Suprapubic skin (tissue), 4 donors: Measurements from ENCODE around the gene TBC1D22A. TPM values are rescaled to one million over a fixed set of nuclear protein-coding genes. Genes with fewer than 3 reads are reported as not detected.

Experiments
- DNase-seq, 2 donors: peaks; one replicate each; pipeline ENCODE4 v3.0.0-alpha.2; 2019; ENCODE audit warnings: low spot score in 2 of 2
- H3K27ac ChIP-seq: fragments of 200-600 bp; sonication (generic); one replicate; pipeline ENCODE4 v1.5.1; 2019
- H3K27me3 ChIP-seq: fragments of 200-600 bp; sonication (generic); one replicate; pipeline ENCODE4 v1.5.1; 2019
- H3K36me3 ChIP-seq: fragments of 200-600 bp; sonication (generic); one replicate; pipeline ENCODE4 v1.5.1; 2019
- H3K4me1 ChIP-seq: fragments of 200-600 bp; sonication (generic); one replicate; pipeline ENCODE4 v1.5.1; 2019
- H3K4me3 ChIP-seq: fragments of 200-600 bp; sonication (generic); one replicate; pipeline ENCODE4 v1.5.1; 2019; ENCODE audit warnings: mild to moderate bottlenecking
- H3K9me3 ChIP-seq: fragments of 200-600 bp; sonication (generic); one replicate; pipeline ENCODE4 v1.5.1; 2019
- CTCF ChIP-seq, 2 donors: fragments of 200-600 bp in 1 of 2; fragments of 450-650 bp in 1 of 2; sonication (generic) in 1 of 2; IDR thresholded peaks; one replicate each; pipeline ENCODE4 v1.5.1; 2016 to 2019; ENCODE audit warnings: antibody characterized with exemption in 2 of 2, mild to moderate bottlenecking in 1 of 2, moderate library complexity in 1 of 2
- EP300 ChIP-seq: sonication (generic); formaldehyde crosslinking; IDR thresholded peaks from one replicate; pipeline ENCODE4 v1.6.1; 2017; ENCODE audit warnings: antibody characterized with exemption
- POLR2A ChIP-seq, 2 donors: fragments of 450-650 bp; IDR thresholded peaks; one replicate each; pipeline ENCODE4 v1.6.1; 2017; ENCODE audit warnings: antibody characterized with exemption in 2 of 2, mild to moderate bottlenecking in 2 of 2, moderate library complexity in 2 of 2
- POLR2AphosphoS5 ChIP-seq, 3 donors: sonication (generic); formaldehyde crosslinking; IDR thresholded peaks; one replicate each; pipeline ENCODE4 v1.6.1; 2017; ENCODE audit warnings: antibody characterized with exemption in 3 of 3
- WGBS: methylation state at CpG from one replicate; pipeline ENCODE4 v1.1.5; 2018; 5-methylcytosine and 5-hydroxymethylcytosine counted together
- total RNA-seq, 4 donors: library from RNA; depleted of rRNA; stranded (reverse); fragments of >200 nt; gene quantifications; one replicate each; pipeline ENCODE4 v1.1.0, GENCODE V29; 2016

Gene TBC1D22A
- total RNA-seq, 4 donors from 2014 or later, result 24.8 to 43.2 (median 35.4) TPM

- H3K9me3 ChIP-seq, result peaks cover 5% of the 10 kb centered on the region
- no peak for DNase-seq
- TF ChIP-seq POLR2A (IDR thresholded peaks at IDR 0.05) (no peak), EP300 (no peak), POLR2AphosphoS5 (IDR thresholded peaks at IDR 0.05) (no peak), CTCF (IDR thresholded peaks at IDR 0.05) (no peak)
- no peak overlapping the region for H3K4me3 ChIP-seq
- no peaks in the 10 kb centered on the region for H3K27me3 ChIP-seq
- H3K4me1 ChIP-seq, result peaks cover 20% of the 10 kb centered on the region
- WGBS, result 84% methylated on average over 8 of the region's 8 CpGs
- H3K36me3 ChIP-seq, result no peaks in the 10 kb centered on the region
- H3K27ac ChIP-seq, result no peak overlapping the region
Observed at GRCh38 chr22:47094861-47095330, 332.4 kb downstream of the TBC1D22A start.

GRCh38 chr22:47095395-47096122 is 333.1 kb downstream of the TBC1D22A start:
- no peaks in the 10 kb centered on the region for H3K36me3 ChIP-seq
- H3K9me3 ChIP-seq, result peaks cover 5% of the 10 kb centered on the region
- no peak overlapping the region for H3K27ac ChIP-seq
- WGBS, result 82% methylated on average over 5 of the region's 5 CpGs
- DNase-seq, result no peak
- no peaks in the 10 kb centered on the region for H3K27me3 ChIP-seq
- H3K4me3 ChIP-seq, result no peak overlapping the region
- no peak for TF ChIP-seq EP300
- no peak for TF ChIP-seq POLR2AphosphoS5 (IDR thresholded peaks at IDR 0.05)
- TF ChIP-seq POLR2A (IDR thresholded peaks at IDR 0.05), result no peak
- TF ChIP-seq CTCF (IDR thresholded peaks at IDR 0.05), result no peak
- H3K4me1 ChIP-seq, result peaks cover 14% of the 10 kb centered on the region

- no peaks in the 10 kb centered on the region for H3K36me3 ChIP-seq
- no peak overlapping the region for H3K27ac ChIP-seq
- peaks cover 5% of the 10 kb centered on the region for H3K9me3 ChIP-seq
- 87% methylated on average over 4 of the region's 5 CpGs for WGBS
- H3K27me3 ChIP-seq, result no peaks in the 10 kb centered on the region
- no peak overlapping the region for H3K4me3 ChIP-seq
- no peak for DNase-seq
- H3K4me1 ChIP-seq, result no peaks in the 10 kb centered on the region
- TF ChIP-seq CTCF (IDR thresholded peaks at IDR 0.05), result no peak
- TF ChIP-seq EP300, result no peak
- TF ChIP-seq POLR2AphosphoS5 (IDR thresholded peaks at IDR 0.05), result no peak
- TF ChIP-seq POLR2A (IDR thresholded peaks at IDR 0.05), result no peak
Observed at GRCh38 chr22:47098121-47098520, 335.7 kb downstream of the TBC1D22A start.

GRCh38 chr22:47098554-47098953 is 336.1 kb downstream of the TBC1D22A start:
- 87% methylated on average over 4 of the region's 11 CpGs for WGBS
- no peak overlapping the region for H3K4me3 ChIP-seq
- no peaks in the 10 kb centered on the region for H3K36me3 ChIP-seq
- no peak for TF ChIP-seq CTCF (IDR thresholded peaks at IDR 0.05)
- TF ChIP-seq EP300, result no peak
- TF ChIP-seq POLR2AphosphoS5 (IDR thresholded peaks at IDR 0.05), result no peak
- no peak for TF ChIP-seq POLR2A (IDR thresholded peaks at IDR 0.05)
- no peaks in the 10 kb centered on the region for H3K27me3 ChIP-seq
- H3K9me3 ChIP-seq, result peaks cover 5% of the 10 kb centered on the region
- DNase-seq, result no peak
- no peak overlapping the region for H3K27ac ChIP-seq
- no peaks in the 10 kb centered on the region for H3K4me1 ChIP-seq

- H3K4me1 ChIP-seq, result no peaks in the 10 kb centered on the region
- H3K36me3 ChIP-seq, result no peaks in the 10 kb centered on the region
- H3K27me3 ChIP-seq, result no peaks in the 10 kb centered on the region
- DNase-seq, result no peak
- H3K9me3 ChIP-seq, result no peaks in the 10 kb centered on the region
- H3K27ac ChIP-seq, result no peak overlapping the region
- H3K4me3 ChIP-seq, result no peak overlapping the region
- TF ChIP-seq POLR2AphosphoS5 (IDR thresholded peaks at IDR 0.05), result no peak
- TF ChIP-seq CTCF (IDR thresholded peaks at IDR 0.05), result no peak
- TF ChIP-seq EP300, result no peak
- no peak for TF ChIP-seq POLR2A (IDR thresholded peaks at IDR 0.05)
- 67% methylated on average over 2 of the region's 2 CpGs for WGBS
Observed at GRCh38 chr22:47100019-47100418, 337.6 kb downstream of the TBC1D22A start.
